Immature natural killer cell (primary cell): ENCODE measurements around the gene COCH. TPM values are rescaled to one million over a fixed set of nuclear protein-coding genes. Genes with fewer than 3 reads are reported as not detected.
A peak's percentile ranks its signal among the peaks of the same experiment; 100 is the strongest.
"Not testable (repeated sequence)": the region's sequence is repeated elsewhere in the genome, so short reads cannot be mapped to it uniquely, and the experiment has no call there.

Experiments
- DNase-seq, 3 donors: peaks; one replicate each; pipeline ENCODE4 v3.0.0; 2022; ENCODE audit warnings: mixed read lengths in 1 of 3
- H3K27ac Mint-ChIP-seq, 6 donors: one replicate each; pipeline ENCODE4 v1.8.0; 2020; ENCODE audit warnings: mixed read lengths in 6 of 6, mild to moderate bottlenecking in 5 of 6, inconsistent platforms in 4 of 6, moderate library complexity in 3 of 6
- H3K27me3 Mint-ChIP-seq, 3 donors: one replicate each; pipeline ENCODE4 v1.8.0; 2020 to 2021; ENCODE audit warnings: low read depth in 3 of 3, mild to moderate bottlenecking in 3 of 3, mixed read lengths in 3 of 3, moderate library complexity in 3 of 3, inconsistent platforms in 1 of 3
- H3K36me3 Mint-ChIP-seq, 3 donors: one replicate each; pipeline ENCODE4 v1.8.0; 2020; ENCODE audit warnings: mixed read lengths in 3 of 3, inconsistent platforms in 2 of 3, mild to moderate bottlenecking in 2 of 3
- H3K4me1 Mint-ChIP-seq, 2 donors: one replicate each; pipeline ENCODE4 v1.8.0; 2020; ENCODE audit warnings: inconsistent platforms in 2 of 2, mild to moderate bottlenecking in 2 of 2, mixed read lengths in 2 of 2, moderate library complexity in 1 of 2
- H3K4me3 Mint-ChIP-seq, 5 donors: one replicate each; pipeline ENCODE4 v1.8.0; 2020; ENCODE audit warnings: mild to moderate bottlenecking in 5 of 5, mixed read lengths in 5 of 5, inconsistent platforms in 3 of 5, moderate library complexity in 3 of 5
- H3K9me3 Mint-ChIP-seq, 6 donors: one replicate each; pipeline ENCODE4 v1.8.0; 2020; ENCODE audit warnings: mild to moderate bottlenecking in 6 of 6, mixed read lengths in 6 of 6, inconsistent platforms in 4 of 6, moderate library complexity in 3 of 6
- polyA plus RNA-seq, 3 donors: library from polyadenylated mRNA; unstranded; fragments of 300-500 nt; fragmentation: Illumina TruSeq; gene quantifications; one replicate each; pipeline ENCODE4 v1.2.3, GENCODE V29; 2021

COCH gene
- polyA plus RNA-seq, 3 donors from 2014 or later, result 0.19 to 3.1 (median 0.20) TPM

GRCh38 chr14:30885840-30886740 lies 11.7 kb downstream of the COCH start:
- H3K27me3 Mint-ChIP-seq, result no peaks in the 10 kb centered on the region
- H3K4me1 Mint-ChIP-seq, result no peaks in the 10 kb centered on the region
- no peak for DNase-seq
- no peak overlapping the region for H3K4me3 Mint-ChIP-seq
- H3K9me3 Mint-ChIP-seq, result no peaks in the 10 kb centered on the region
- no peaks in the 10 kb centered on the region for H3K36me3 Mint-ChIP-seq
- no peak overlapping the region for H3K27ac Mint-ChIP-seq

- H3K4me1 Mint-ChIP-seq, result peaks cover 9 to 12% of the 10 kb centered on the region in 2 donors
- DNase-seq, result no peak
- H3K27me3 Mint-ChIP-seq, result no peaks in the 10 kb centered on the region
- peaks cover 0 to 8% (median 4%) of the 10 kb centered on the region in 3 donors for H3K36me3 Mint-ChIP-seq
- H3K4me3 Mint-ChIP-seq, result no peak overlapping the region
- H3K27ac Mint-ChIP-seq, result peak overlapping the region in 2 of 6 donors; percentile 15 to 29
- H3K9me3 Mint-ChIP-seq, result no peaks in the 10 kb centered on the region
These were observed 14.3 kb downstream of the COCH start for GRCh38 chr14:30888480-30889243.

GRCh38 chr14:30889244-30889594 lies 14.9 kb downstream of the COCH start:
- no peak for DNase-seq
- Mint-ChIP-seq H3K27me3 (no peaks in the 10 kb centered on the region), H3K9me3 (no peaks in the 10 kb centered on the region), H3K4me1 (peaks cover 9 to 14% of the 10 kb centered on the region in 2 donors), H3K27ac (peak overlapping the region in 1 of 6 donors; percentile 46), H3K4me3 (no peak overlapping the region), H3K36me3 (peaks cover 0 to 9% (median 7%) of the 10 kb centered on the region in 3 donors)

GRCh38 chr14:30893819-30894218 lies 19.5 kb downstream of the COCH start:
- no peak overlapping the region for H3K27ac Mint-ChIP-seq
- H3K4me1 Mint-ChIP-seq, result peaks cover 9 to 14% of the 10 kb centered on the region in 2 donors
- DNase-seq, result no peak
- H3K36me3 Mint-ChIP-seq, result peaks cover 16 to 26% (median 18%) of the 10 kb centered on the region in 3 donors
- H3K4me3 Mint-ChIP-seq, result no peak overlapping the region
- H3K27me3 Mint-ChIP-seq, result peaks cover 0 to 2% (median 0%) of the 10 kb centered on the region in 3 donors
- no peaks in the 10 kb centered on the region for H3K9me3 Mint-ChIP-seq

- Mint-ChIP-seq H3K9me3 (no peaks in the 10 kb centered on the region), H3K27me3 (peaks cover 0 to 2% (median 0%) of the 10 kb centered on the region in 3 donors), H3K27ac (no peak overlapping the region), H3K4me3 (no peak overlapping the region), H3K4me1 (peaks cover 9 to 23% of the 10 kb centered on the region in 2 donors), H3K36me3 (peaks cover 16 to 26% (median 26%) of the 10 kb centered on the region in 3 donors)
- no peak for DNase-seq
These were observed 20.7 kb downstream of the COCH start for GRCh38 chr14:30894923-30895515.

- Mint-ChIP-seq H3K27ac (peak overlapping the region in 1 of 6 donors; percentile 29), H3K27me3 (peaks cover 0 to 2% (median 0%) of the 10 kb centered on the region in 3 donors), H3K9me3 (no peaks in the 10 kb centered on the region), H3K36me3 (peaks cover 16 to 27% (median 26%) of the 10 kb centered on the region in 3 donors), H3K4me3 (no peak overlapping the region), H3K4me1 (peaks cover 9 to 23% of the 10 kb centered on the region in 2 donors)
- DNase-seq, result no peak
These were observed 22.1 kb downstream of the COCH start for GRCh38 chr14:30896435-30896834.

GRCh38 chr14:30897121-30897520 lies 22.8 kb downstream of the COCH start:
- H3K27me3 Mint-ChIP-seq, H3K9me3 Mint-ChIP-seq, DNase-seq, H3K4me3 Mint-ChIP-seq, H3K27ac Mint-ChIP-seq: not testable (repeated sequence)
- Mint-ChIP-seq H3K36me3 (peaks cover 17 to 31% (median 22%) of the 10 kb centered on the region in 3 donors), H3K4me1 (peaks cover 11 to 23% of the 10 kb centered on the region in 2 donors)

GRCh38 chr14:30903285-30904124 lies 29.1 kb downstream of the COCH start:
- Mint-ChIP-seq H3K4me3 (no peak overlapping the region), H3K27me3 (no peaks in the 10 kb centered on the region), H3K27ac (peak overlapping the region in 1 of 6 donors; percentile 23), H3K36me3 (peaks cover 7 to 29% (median 10%) of the 10 kb centered on the region in 3 donors), H3K9me3 (no peaks in the 10 kb centered on the region), H3K4me1 (peaks cover 2 to 9% of the 10 kb centered on the region in 2 donors)
- DNase-seq, result no peak

- Mint-ChIP-seq H3K9me3 (no peaks in the 10 kb centered on the region), H3K36me3 (peaks cover 10 to 28% (median 10%) of the 10 kb centered on the region in 3 donors), H3K27me3 (no peaks in the 10 kb centered on the region), H3K4me3 (no peak overlapping the region), H3K27ac (no peak overlapping the region), H3K4me1 (no peaks in the 10 kb centered on the region)
- peak in 1 of 3 donors; percentile 7 for DNase-seq
These were observed 32.6 kb downstream of the COCH start for GRCh38 chr14:30906752-30907658.

GRCh38 chr14:30907659-30908057 lies 33.3 kb downstream of the COCH start:
- H3K27me3 Mint-ChIP-seq, result no peaks in the 10 kb centered on the region
- H3K4me1 Mint-ChIP-seq, result no peaks in the 10 kb centered on the region
- DNase-seq, result no peak
- H3K36me3 Mint-ChIP-seq, result peaks cover 5 to 24% (median 6%) of the 10 kb centered on the region in 3 donors
- H3K4me3 Mint-ChIP-seq, result no peak overlapping the region
- no peaks in the 10 kb centered on the region for H3K9me3 Mint-ChIP-seq
- no peak overlapping the region for H3K27ac Mint-ChIP-seq

- Mint-ChIP-seq H3K27me3 (no peaks in the 10 kb centered on the region), H3K4me1 (no peaks in the 10 kb centered on the region), H3K36me3 (peaks cover 5 to 24% (median 6%) of the 10 kb centered on the region in 3 donors), H3K9me3 (no peaks in the 10 kb centered on the region), H3K4me3 (no peak overlapping the region), H3K27ac (no peak overlapping the region)
- no peak for DNase-seq
These were observed 34.5 kb downstream of the COCH start for GRCh38 chr14:30908826-30909225.

- Mint-ChIP-seq H3K4me1 (no peaks in the 10 kb centered on the region), H3K27ac (no peak overlapping the region), H3K27me3 (no peaks in the 10 kb centered on the region), H3K9me3 (no peaks in the 10 kb centered on the region), H3K4me3 (no peak overlapping the region), H3K36me3 (peaks cover 3 to 16% (median 5%) of the 10 kb centered on the region in 3 donors)
- no peak for DNase-seq
These were observed 40.5 kb downstream of the COCH start for GRCh38 chr14:30914812-30915211.
